Dedifferentiated amniotic fluid mesenchymal stem cell (primary cell): ENCODE data around the gene TDRD3.

ENCODE experiments used
- DNase-seq: peaks from one replicate; pipeline ENCODE4 v3.0.0-alpha.2; 2016; ENCODE audit errors: extremely low spot score

Gene TDRD3

DNA sequence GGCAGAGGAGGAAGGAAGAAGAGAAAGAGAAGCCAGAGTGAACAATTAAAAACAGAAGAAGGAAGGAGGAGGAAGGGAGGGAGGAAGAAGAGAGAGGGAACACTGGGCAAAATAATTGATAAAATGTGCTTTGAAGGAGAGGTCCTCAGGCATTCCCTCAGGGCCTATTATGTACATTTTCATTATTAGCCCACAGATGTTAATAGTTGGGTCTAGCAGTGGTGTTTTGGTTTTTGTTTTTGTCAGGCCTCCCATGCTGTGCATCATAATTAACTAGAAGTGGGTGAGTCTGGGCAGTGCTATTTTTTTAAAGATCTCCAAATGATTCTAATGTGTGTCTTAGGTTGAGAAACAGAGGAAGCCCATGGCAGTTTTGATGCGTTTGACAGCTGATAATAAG lies 178.1 kb downstream of the TDRD3 start:
- no peak for DNase-seq

DNA sequence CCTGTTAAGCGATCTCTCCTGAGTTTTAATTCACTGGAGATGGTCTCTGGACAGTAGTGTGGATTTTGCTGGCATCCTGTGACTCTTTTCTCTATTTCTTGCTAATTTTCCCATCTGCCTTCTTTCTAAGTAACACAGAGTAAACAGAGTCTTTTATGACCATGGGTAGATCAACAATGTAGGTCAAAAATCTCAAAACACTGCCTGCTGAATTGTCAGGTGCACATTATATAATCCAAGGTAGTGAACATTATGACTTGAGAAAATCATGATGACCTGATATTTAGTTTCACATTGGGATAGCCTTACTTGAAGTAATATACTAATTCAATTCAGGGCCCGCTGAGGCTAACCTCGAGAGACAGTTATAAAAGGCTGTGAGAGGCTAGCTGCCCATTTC lies 180.7 kb downstream of the TDRD3 start:
- DNase-seq: no peak

DNA sequence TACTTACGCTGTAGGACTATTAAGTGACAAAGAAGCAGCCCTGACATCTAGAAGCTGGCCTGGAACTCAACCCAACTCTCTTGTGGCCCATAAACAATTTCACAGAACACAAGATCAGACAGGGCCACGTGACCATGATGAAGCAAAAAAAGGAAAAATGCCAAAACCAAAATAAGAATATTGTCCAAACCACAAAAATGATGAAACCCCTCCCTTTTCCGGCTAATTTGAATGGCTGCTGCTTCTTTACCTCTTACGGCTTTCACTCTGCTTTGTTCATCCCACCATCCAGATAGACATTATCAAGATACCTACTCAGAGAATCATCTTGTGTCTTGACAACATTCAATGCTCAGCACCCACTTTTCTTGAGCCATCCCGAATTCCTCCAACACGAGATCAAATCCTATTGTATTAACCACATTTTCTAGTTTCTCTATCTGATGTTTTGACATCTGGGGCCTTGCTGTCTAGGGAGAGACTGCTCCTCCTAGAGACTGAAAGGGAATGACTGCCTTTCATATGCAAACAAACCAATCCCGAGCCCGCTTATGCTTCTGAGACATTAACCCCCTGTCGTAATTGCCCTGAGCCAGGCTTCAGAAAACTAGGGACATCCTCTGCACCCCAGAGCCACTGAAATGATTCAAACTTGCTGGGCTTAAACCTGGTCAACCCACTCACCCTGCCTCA lies 186.3 kb downstream of the TDRD3 start:
- no peak for DNase-seq

DNA sequence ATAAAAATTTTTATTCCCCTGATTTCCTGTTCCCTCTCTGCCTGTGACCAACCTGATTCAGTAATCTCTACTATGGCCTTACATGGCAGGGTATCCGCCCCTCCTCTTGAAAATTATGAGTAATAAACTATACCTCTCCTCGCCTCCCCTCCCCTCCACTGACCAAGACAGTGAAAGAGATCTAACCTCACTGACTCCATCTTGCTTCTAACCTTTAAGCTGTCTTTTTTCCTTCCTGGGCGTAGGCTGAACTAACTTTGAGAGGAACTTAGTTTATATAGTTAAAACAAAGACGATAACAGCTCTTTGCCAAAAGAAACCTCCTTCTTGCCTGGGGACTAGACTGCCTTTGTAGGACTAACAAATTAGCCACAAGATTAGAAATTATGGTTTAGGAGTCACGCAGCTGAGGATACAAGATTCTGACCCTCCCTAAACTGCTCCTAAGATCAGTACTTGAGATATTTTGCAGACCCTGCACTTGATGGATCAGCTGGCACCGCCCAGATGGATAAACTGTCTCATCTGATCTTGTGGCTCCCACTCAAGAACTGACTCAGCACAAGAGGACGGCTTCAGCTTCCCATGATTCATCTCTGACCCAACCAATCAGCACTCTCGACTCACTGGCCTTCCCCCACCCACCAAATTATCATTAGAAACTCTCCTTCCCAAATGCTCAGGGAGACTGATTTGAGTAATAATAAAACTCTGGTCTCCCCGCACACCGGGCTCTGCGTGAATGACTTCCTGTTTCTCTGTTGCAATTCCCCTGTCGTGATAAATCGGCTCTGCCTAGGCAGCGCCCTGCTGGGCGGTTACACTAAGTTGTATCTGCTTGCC lies 187.1 kb downstream of the TDRD3 start:
- peak; percentile 33 for DNase-seq

DNA sequence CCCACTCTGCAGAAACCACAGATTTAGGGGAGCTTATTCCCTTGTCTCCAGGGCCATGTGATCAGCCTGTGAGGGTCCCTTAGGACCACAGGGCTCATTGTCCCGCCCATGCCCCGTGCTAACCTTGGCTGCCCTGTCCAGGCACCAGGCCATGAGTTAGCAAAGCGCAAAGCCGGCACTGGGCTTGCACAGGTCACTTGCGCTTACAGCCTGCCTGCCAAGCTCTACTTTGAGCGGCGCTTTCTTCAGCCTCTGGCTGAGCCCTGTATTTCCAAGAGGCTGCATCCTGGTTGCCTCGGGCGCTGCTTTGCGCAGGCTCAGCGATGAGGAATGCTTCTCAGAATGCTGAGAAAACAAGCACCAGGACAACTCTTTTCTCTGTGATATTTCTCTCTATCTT lies 188.0 kb downstream of the TDRD3 start:
- DNase-seq: no peak

DNA sequence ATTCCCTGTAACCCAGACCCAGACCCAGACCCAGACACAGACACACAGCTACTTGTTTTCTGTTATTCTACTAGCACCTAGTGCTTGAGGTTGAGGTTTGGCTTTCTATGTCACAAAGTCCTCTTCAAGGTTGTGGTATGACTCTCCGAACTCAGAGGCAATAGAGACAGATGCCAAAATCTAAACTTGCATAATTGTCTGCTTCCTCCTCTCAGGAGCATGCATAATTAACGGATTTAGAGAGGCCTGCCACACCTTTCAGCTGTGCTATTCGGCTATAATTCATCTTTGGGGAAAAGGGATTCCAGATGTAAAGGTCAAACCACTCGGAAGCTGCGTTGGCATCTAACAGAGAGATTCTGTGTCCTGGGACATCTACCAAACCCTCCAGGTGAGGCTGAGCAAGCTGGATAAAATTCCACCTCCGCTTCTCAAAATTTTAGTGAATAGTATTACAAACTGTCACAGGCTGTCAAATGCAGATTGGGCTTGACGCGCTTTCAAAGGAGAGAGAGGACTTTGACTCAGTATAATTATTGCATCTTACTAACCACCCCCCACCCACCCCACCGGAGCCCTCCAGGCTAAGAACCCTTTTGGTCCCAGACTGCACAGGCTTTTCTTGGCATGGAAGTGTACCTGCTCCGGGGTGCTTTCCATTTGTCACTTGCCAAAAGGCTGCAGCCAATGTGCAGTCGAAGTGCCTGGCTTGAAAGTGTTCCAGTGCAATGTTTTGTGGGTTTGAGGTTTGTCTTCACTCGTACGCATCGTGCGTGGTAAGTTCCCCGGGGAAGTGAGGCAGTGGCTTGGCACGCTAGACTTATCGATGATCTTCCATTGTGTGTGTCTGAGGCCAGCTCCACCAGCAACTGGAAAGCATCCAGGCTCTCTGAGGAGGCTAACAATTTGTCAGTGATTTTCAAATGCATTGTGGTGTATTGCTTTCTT lies 194.1 kb downstream of the TDRD3 start:
- no peak for DNase-seq

DNA sequence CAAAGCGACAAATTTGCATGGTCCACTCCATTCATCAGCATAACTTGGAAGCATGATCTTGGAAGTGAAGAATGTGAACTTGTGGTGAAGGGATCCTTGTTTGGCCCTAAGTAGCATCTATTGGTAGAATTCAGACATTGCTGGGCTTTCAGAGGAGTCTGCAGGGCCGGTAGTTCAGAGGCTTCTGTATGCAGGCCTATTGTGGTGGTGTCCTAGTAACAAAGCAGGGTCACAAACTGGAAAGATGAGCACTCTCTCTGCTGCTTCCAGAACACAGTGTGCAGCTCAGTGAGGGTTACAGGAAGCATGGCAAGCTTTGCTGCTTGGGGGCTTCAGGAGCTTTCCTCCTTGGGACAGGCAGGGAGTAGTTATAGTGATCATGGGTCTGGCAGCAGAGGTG lies 206.0 kb downstream of the TDRD3 start:
- DNase-seq: no peak

DNA sequence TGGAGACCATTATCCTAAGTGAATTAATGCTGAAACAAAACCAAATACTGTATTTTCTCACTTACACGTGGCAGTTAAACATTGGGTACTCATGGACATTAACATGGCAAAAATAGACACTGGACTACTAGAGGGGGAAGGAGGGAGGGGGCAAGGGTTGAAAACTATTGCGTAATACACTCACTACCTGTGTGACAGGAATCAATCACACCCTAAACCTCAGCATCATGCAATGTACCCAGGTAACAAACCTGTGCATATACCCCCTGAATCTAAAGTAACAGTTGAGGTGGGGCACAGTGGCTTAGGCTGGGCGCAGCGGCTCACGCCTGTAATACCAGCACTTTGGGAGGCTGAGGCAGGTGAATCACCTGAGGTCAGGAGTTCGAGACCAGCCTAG lies 207.0 kb downstream of the TDRD3 start:
- DNase-seq: no peak

DNA sequence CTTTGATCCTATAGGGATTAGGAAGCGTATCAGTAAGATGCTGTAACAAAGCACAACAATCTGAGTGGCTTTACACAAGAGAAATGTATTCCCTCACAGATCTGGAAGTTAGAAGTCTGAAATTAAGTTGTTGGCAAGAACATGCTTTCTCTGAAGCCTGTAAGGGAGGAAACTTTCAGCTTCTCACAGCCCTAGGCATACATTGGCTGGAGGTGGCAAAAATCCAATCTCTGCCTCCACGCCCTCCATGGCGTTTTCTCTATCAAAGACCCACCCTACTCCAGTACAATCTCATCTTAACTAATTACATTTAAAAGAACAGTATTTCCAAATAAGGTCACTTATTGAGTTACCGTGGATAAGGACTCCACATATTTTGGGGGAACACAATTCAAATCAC lies 211.9 kb downstream of the TDRD3 start:
- DNase-seq: no peak

DNA sequence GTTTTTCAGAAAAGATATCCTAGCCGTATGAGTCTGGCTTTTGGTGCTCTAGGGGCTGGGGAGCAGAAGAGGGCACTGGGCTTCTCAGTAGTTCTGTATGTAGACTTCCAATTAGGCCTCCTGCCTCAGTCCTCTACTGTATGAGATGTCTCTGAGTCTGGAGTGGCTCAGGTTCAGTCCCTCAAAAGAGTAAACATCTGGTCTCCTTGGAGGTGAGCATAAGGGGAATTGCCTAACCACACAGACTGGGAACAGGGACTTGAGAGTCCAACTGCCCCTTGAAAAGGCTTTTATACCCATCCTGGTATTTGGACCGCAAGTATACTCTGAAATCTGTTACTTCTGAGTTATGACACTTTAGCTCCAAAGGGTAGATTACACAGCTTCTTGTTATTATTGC lies 214.5 kb downstream of the TDRD3 start:
- DNase-seq: no peak

DNA sequence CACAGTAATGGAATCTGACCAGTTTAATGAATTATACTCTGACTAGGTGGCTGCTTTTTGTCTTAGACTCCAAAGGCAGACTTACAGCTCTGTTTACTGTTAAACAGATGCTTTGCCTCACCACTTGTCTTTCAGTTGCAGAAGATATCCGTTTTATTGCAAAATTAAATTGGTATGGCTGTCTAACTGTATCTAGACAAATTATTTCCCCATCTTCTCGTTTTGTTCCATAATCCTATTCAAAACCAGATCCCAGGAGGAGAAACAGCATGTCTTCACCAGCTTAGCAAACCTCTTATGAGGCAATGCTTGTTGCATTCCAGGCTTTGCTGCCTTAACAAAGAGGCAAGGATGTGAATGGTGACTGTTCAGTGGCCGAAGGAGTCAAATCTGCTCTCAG lies 215.6 kb downstream of the TDRD3 start:
- no peak for DNase-seq

DNA sequence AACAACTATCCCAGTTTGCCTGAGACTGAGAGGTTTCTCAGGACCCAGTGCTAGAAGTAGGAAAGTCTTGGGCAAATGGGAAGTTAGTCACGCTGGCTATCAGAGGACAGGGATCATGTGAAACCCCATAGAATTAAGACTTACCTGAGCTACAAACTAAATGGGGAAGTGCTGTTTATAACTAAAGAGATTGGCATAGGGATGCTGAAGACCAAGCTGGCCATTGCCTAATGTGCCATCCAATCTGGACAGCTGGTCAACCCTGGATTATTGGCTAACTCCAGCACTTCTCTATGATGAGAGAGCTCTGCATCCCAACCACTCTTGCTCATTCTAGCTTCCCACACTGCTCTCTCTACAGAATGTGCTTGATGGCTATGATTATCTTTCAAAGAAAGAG lies 216.1 kb downstream of the TDRD3 start:
- no peak for DNase-seq

DNA sequence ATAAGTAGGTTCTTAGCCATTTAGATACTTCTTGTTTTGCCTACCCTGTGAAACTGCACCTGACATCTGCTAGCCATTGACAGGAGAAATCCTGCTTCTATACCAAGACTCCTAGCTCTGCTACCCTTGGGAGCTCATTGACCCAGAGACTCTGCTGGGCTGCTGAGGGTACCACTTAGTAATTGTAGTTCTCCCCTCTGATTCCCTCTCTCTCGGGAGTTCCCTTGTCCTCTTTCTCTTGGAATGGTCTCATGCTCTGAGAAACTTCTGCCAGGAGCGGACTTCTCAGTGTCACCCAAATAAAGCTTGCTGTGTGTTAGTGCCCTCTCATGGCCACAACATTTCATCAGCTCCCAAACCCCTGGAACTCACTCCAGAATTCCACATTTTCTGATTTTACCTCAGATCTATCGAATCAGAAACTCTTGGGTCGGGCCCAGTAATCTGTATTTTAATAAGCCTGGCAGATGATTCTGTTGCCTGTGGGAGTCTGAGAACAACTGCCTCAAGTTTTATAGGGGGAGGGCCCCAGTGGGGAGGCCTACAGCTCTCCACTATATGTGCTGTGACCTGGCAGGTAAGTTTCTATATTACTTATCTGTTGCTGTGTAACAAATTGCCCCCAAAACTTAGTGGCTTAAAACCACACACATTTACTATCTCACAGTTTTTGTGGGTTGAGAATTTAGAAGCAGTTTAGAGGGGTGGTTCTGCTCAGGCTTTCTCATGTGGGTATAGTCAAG lies 221.1 kb downstream of the TDRD3 start:
- no peak for DNase-seq

DNA sequence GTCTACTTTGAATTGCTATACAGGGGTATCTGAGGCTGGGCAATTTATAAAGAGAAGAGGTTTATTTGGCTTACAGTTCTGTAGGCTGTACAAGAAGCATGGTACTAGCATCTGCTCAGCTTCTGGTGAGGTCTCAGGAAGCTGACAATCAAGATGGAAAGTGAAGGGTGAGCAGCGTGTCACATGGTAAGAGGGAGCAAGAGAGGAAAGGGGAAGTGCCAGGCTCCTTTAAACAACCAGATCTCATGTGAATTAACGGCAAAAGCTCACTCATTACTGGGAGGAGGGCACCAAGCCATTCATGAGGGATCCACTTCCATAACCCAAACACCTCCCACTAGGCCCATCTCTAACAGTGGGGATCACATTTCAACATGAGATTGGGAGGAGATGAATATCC lies 222.4 kb downstream of the TDRD3 start:
- DNase-seq: no peak

DNA sequence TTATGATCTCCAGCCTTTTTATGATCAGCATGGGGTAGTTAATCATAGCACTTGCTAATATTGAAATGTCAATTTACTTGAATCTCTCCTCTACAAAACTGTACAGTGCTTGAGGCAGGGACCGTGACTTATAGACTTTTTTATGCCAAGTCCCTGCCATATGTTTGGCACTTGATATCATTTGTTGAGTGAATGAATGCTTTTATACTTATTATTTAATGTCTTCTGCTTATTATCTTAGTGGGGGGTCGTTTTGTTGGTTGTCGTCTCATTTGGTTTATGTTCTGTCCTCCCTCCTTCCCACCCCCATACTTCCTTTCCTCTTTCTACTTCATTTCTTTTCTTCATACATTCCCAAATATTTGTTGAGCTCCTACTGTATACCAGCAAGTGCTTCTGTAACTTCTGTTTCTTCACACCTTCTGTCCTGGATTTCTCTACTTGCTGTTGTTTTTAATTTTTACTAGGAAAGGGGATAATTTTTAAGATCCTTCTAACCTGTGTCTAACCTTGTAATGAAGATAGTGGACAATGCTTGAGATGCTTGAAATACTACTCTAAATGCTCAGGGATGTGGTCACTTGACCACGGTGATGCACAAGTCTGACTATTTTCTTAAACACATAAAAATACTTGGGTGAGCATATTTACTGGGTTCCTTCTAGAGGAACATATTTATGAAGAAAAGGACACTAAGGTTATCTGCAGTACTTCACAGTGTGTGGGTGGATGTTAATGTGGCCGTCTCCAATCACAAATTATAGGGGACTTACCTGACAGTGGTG lies 223.8 kb downstream of the TDRD3 start:
- no peak for DNase-seq

DNA sequence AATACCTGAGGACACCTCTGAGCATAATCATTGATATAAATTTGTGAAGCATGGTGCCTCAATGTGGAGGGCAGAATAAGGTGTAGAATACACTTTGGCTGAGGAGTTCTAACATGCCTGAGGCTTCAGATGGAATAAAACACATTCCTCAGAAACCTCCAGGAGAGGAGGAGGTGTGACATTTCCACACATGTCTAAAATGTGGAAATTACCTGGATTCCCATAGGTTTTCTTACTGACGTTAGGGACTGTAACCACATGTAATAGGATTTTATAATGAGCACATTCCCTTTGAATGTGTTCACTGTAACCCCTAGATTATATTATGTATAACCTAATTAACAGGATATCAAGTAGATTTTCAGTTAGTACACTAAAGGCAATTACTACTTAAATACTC lies 226.1 kb downstream of the TDRD3 start:
- no peak for DNase-seq
